HG03571 (cell line): ENCODE measurements around the gene VSTM2B.

Experiments used
- ATAC-seq: cut with Tn5 transposase; IDR thresholded peaks from one replicate; pipeline ENCODE4 v1.9.1; 2021; ENCODE audit not compliant: unreplicated experiment

Gene VSTM2B

GRCh38 chr19:29515233-29515619 lies 10.6 kb upstream of the VSTM2B start:
- ATAC-seq, result no peak

- no peak for ATAC-seq
Measured at GRCh38 chr19:29515706-29516357, 10.0 kb upstream of the VSTM2B start.

GRCh38 chr19:29516358-29516725 lies 9.5 kb upstream of the VSTM2B start:
- no peak for ATAC-seq

GRCh38 chr19:29516821-29517395 lies 8.9 kb upstream of the VSTM2B start:
- ATAC-seq, result no peak

- ATAC-seq, result no peak
Measured at GRCh38 chr19:29517412-29517811, 8.4 kb upstream of the VSTM2B start.

- no peak for ATAC-seq
Measured at GRCh38 chr19:29517946-29518345, 7.8 kb upstream of the VSTM2B start.

- ATAC-seq, result no peak
Measured at GRCh38 chr19:29519146-29519545, 6.6 kb upstream of the VSTM2B start.

- ATAC-seq, result no peak
Measured at GRCh38 chr19:29519931-29520330, 5.9 kb upstream of the VSTM2B start.

- ATAC-seq, result no peak
Measured at GRCh38 chr19:29520390-29520789, 5.4 kb upstream of the VSTM2B start.

- no peak for ATAC-seq
Measured at GRCh38 chr19:29521291-29522075, 4.3 kb upstream of the VSTM2B start.

GRCh38 chr19:29523568-29523967 lies 2.2 kb upstream of the VSTM2B start:
- no peak for ATAC-seq

GRCh38 chr19:29524201-29524911 lies 1.4 kb upstream of the VSTM2B start:
- no peak for ATAC-seq

GRCh38 chr19:29524912-29525831 lies 622 bp upstream of the VSTM2B start:
- ATAC-seq, result no peak

GRCh38 chr19:29526730-29527499 lies 1.1 kb downstream of the VSTM2B start:
- ATAC-seq, result no peak

- no peak for ATAC-seq
Measured at GRCh38 chr19:29527500-29528328, 1.9 kb downstream of the VSTM2B start.

GRCh38 chr19:29528350-29528945 lies 2.7 kb downstream of the VSTM2B start:
- ATAC-seq, result no peak

- ATAC-seq, result no peak
Measured at GRCh38 chr19:29528946-29529645, 3.3 kb downstream of the VSTM2B start.
